SU-DHL-6 (cell line): ENCODE data around the gene BBX.

ENCODE experiments used
- EZH2phosphoT487 ChIP-seq: fragments of 200-600 bp; sonication (generic), shearing (Covaris generic); conservative IDR thresholded peaks from 2 replicates; pipeline ENCODE4 v1.6.1; 2018; ENCODE audit warnings: mild to moderate bottlenecking, antibody characterized with exemption, low read length, moderate library complexity, mixed read lengths
- TF ChIP-seq, protein P1 (sequence below): fragments of 200-600 bp; sonication (generic); IDR thresholded peaks from one replicate; pipeline ENCODE4 v1.5.1; 2017; ENCODE audit warnings: antibody characterized with exemption, mild to moderate bottlenecking, low read length, moderate library complexity; ENCODE audit not compliant: insufficient read depth, poor library complexity, severe bottlenecking

DNA sequence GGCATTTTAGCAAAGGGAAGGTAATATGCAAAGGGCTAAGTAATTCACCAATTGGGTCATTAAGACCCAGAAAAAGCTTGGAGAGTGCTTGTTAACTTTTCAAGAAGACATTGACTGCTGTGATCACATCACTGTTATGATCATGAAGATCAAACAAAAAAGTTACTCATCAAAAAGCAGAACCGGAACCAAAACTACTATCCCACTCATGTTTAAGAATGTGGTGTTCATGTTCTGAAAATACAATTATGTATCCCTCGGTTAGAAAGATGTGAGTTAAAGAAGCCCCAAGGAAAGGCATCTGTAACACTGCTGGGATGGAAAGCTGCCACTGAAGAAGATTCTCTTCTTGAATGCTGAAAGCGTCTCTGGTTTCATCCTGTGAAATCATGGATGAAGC lies 32.6 kb downstream of the BBX start:
- TF ChIP-seq, protein P1, sequence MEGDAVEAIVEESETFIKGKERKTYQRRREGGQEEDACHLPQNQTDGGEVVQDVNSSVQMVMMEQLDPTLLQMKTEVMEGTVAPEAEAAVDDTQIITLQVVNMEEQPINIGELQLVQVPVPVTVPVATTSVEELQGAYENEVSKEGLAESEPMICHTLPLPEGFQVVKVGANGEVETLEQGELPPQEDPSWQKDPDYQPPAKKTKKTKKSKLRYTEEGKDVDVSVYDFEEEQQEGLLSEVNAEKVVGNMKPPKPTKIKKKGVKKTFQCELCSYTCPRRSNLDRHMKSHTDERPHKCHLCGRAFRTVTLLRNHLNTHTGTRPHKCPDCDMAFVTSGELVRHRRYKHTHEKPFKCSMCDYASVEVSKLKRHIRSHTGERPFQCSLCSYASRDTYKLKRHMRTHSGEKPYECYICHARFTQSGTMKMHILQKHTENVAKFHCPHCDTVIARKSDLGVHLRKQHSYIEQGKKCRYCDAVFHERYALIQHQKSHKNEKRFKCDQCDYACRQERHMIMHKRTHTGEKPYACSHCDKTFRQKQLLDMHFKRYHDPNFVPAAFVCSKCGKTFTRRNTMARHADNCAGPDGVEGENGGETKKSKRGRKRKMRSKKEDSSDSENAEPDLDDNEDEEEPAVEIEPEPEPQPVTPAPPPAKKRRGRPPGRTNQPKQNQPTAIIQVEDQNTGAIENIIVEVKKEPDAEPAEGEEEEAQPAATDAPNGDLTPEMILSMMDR: no peak
- TF ChIP-seq EZH2phosphoT487: no peak
